Measurements from ENCODE around the gene SPAG4.

- TF ChIP-seq CTCF (IDR thresholded peaks at IDR 0.05) (no peak), POLR2A (IDR thresholded peaks at IDR 0.05) (no peak), POLR2AphosphoS5 (IDR thresholded peaks at IDR 0.05) (no peak)
Observed at GRCh38 chr20:35587436-35587835, 28.2 kb upstream of the SPAG4 start.
